CD4-positive, alpha-beta T cell treated with Interleukin-1 beta for 1 hour (primary cell): ENCODE data around the gene FGF11.
A peak's percentile ranks its signal among the peaks of the same experiment; 100 is the strongest.
"Not testable (repeated sequence)": the region's sequence is repeated elsewhere in the genome, so short reads cannot be mapped to it uniquely, and the experiment has no call there.

ENCODE experiments used
- DNase-seq, 2 donors: peaks; one replicate each; pipeline ENCODE4 v3.0.0-alpha.2; 2020 to 2022

FGF11 gene

DNA sequence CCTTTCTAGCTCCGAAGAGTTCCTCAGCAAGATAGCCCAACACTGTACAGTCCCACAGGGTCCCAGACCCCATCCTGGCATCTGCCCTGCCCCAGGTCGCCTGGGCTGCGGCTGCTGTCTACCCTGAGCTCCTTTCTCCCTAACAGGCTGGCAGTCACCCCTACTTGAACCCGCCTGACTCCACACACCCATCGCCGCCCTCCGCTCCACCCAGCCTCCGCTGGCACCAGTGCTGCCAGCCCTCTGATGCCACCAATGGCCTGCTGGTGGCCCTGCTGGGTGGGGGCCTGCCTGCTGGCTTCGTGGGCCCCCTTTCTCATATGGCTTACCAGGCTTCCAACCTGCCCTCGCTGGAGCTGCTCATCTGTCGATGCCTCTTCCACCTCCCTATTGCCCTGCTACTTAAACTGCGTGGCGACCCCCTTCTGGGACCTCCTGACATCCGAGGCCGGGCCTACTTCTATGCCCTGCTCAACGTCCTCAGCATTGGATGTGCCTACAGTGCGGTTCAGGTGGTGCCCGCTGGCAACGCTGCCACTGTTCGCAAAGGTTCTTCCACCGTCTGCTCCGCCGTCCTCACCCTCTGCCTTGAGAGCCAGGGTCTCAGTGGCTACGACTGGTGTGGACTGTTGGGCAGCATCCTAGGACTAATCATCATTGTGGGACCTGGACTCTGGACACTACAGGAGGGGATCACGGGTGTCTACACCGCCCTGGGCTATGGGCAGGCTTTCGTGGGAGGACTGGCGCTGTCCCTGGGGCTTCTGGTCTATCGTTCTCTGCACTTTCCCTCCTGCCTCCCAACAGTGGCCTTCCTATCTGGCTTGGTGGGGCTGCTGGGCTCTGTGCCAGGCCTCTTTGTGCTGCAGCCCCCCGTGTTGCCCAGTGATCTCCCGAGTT, 42.8 kb downstream of the FGF11 start:
- not testable (repeated sequence) for DNase-seq

- DNase-seq: not testable (repeated sequence)
Measured at GRCh38 chr17:7482742-7483088, 43.4 kb downstream of the FGF11 start.

DNA sequence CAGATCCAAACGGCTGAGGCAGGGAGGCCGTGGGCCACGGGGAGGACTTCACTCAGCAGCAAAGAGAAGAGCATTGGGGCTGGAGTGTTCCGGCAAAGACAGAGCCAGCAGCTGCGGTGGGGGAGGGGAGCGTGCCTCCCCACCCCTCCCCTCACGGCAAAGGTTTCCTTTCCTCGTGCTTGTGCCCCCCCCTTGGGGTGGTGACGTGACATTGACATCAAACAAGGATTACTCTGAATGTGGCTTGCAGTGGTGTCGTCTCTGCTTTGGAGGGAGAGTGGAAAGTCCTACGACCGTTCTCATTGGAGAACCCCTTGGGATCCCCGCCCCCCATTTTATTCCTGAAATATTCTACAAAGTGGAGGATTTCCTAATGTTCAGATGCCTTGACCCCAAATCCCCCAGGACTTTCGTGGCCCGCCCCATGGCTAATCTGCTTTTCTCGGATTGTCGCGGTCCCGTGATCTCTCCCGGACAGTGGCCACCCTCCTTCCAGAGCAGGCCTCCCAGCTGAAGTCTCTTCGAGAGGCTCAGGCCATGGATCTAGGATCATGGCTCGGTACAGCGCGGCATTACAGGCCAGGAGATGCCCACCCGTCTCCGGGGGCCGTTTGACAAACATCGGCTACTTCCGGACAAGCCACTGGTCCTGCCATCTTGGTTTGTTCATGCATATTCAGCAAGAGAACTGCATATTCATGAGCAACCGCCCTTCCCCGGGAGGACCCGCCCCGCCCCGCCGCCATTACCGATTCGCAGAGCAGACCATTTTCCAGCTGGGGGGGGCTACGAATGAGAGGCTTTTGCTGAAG, 44.1 kb downstream of the FGF11 start:
- peak; percentile 95 to 96 for DNase-seq

- peak; percentile 98 to 99 for DNase-seq
Measured at GRCh38 chr17:7484067-7484918, 45.0 kb downstream of the FGF11 start, which contains the start of gene POLR2A. TSS of gene POLR2A (plus strand) at chr17:7484366.

- no peak for DNase-seq
Measured at GRCh38 chr17:7484919-7485377, 45.6 kb downstream of the FGF11 start.

DNA sequence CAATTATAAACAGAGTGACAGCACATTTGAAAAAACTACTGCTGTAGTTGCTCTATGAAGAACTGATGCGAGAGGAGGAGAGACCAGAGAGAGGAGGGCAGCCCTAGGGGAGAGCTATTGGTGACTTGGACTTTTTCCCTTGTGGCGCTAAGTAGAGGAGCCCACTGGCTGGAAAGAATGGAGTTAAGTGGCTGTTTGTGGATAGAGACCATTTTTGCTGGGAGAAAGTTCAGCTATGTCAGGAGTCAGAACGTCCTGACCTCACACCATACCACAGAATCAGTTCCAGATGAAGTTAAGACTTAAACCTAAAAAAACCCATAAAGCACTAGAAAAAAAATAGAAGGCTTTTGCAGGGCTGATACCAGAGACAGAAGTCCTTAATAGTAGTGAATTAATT, 46.9 kb downstream of the FGF11 start:
- no peak for DNase-seq

- no peak for DNase-seq
Measured at GRCh38 chr17:7490144-7490543, 50.8 kb downstream of the FGF11 start.

GRCh38 chr17:7491583-7491982, 52.3 kb downstream of the FGF11 start:
- DNase-seq: no peak

DNA sequence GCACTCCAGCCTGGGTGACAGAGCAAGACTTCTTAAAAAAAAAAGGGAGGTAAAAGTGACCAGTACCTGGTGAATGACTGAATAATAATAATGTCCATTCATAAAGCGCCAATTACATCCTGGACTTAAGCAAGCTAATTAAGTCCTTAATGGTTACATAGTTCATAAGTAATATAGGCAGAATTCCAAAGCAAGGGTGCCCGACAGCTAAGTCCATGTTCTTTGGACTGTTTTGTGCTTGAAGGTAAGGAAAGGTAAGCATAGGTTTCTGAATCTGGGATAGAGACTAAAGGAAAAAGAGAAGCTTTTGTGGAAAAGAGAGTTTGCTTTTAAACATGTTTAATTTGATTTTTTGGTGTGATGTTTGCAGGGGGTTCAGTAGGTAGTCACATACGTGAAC, 54.6 kb downstream of the FGF11 start:
- DNase-seq: no peak
